HepG2 (cell line): ENCODE results near the gene SYNGR1. TPM values are rescaled to one million over a fixed set of nuclear protein-coding genes. Genes with fewer than 3 reads are reported as not detected.

Experiments used
- ATAC-seq: fragments of 200-7000 bp; cut with Tn5 transposase; 3 replicates; pipeline ENCODE4 v1.9.1; 2020; ENCODE audit warnings: mild to moderate bottlenecking, moderate library complexity
- BruUV-seq: library from RNA; stranded (reverse); fragments of 400-500 nt; replicated peaks from 2 replicates; lab custom pipeline; 2021; lab: Mats Ljungman, UMichigan
- CTCF ChIA-PET: fragments of 300-600 bp; formaldehyde crosslinking; extraction: SDS; loops from one replicate; lab custom pipeline; 2021; ENCODE audit warnings: low total read pairs, inconsistent platforms, low intra/inter-chr PET ratio; lab: Yijun Ruan, JAX
- POLR2A ChIA-PET: fragments of 350-600 bp; sonication (Branson Sonifier 250); formaldehyde crosslinking; loops from one replicate; lab custom pipeline; 2020; ENCODE audit warnings: antibody characterized with exemption, inconsistent platforms; lab: Yijun Ruan, JAX
- DNase-seq: peaks from one replicate; pipeline ENCODE4 v3.0.0-alpha.2; 2015; ENCODE audit warnings: low spot score
- FAIRE-seq: peaks from 3 replicates; lab custom pipeline; 2011; peaks lifted over from hg19 to GRCh38; lab: Jason Lieb, UNC
- H2AFZ ChIP-seq: one replicate; pipeline ENCODE4 v1.6.1; 2011; ENCODE audit warnings: low read length, inconsistent platforms
- H3K27ac ChIP-seq: fragments of 300-600 bp; 3 replicates; pipeline ENCODE4 v1.8.0; 2011; ENCODE audit warnings: mixed run types, mild to moderate bottlenecking, mixed read lengths, low read length, inconsistent platforms; ENCODE audit not compliant: insufficient read depth; ENCODE audit errors: extremely low read length
- H3K27me3 ChIP-seq, 2 experiments: fragments of 200-600 bp in 1 of 2; 2 replicates in 1 of 2; 3 replicates in 1 of 2; pipeline versions ENCODE4 v1.6.0 to v1.8.0; 2011; ENCODE audit warnings: low read length in 2 of 2, mild to moderate bottlenecking in 2 of 2, moderate library complexity in 2 of 2, inconsistent platforms in 1 of 2; ENCODE audit not compliant: insufficient read depth in 2 of 2, control insufficient read depth in 1 of 2
- H3K36me3 ChIP-seq, 2 experiments: fragments of 200-600 bp in 1 of 2; replicated peaks in 1 of 2; 2 replicates in 1 of 2; 3 replicates in 1 of 2; pipeline versions ENCODE4 v1.5.1 to v1.8.0; 2011; ENCODE audit warnings: low read length in 2 of 2, inconsistent platforms in 1 of 2; ENCODE audit not compliant: insufficient read depth in 2 of 2, control insufficient read depth in 1 of 2
- H3K4me1 ChIP-seq: 2 replicates; pipeline ENCODE4 v1.5.1; 2012; ENCODE audit warnings: low read length, inconsistent platforms; ENCODE audit not compliant: insufficient read depth
- H3K4me2 ChIP-seq: 2 replicates; pipeline ENCODE4 v1.6.0; 2011; ENCODE audit warnings: low read depth, low read length, inconsistent platforms
- H3K4me3 ChIP-seq, 3 experiments: fragments of 200-600 bp in 1 of 3; sonication (generic), shearing (Covaris generic) in 1 of 3; replicated peaks in 1 of 3; 2 replicates each; pipeline ENCODE4 v1.5.1; 2011 to 2016; ENCODE audit warnings: low read length in 3 of 3, inconsistent platforms in 2 of 3, low read depth in 2 of 3, mild to moderate bottlenecking in 2 of 3, control low read depth in 1 of 3, mixed read lengths in 1 of 3; ENCODE audit not compliant: insufficient read depth in 1 of 3
- H3K79me2 ChIP-seq: one replicate; pipeline ENCODE4 v1.6.1; 2011; ENCODE audit warnings: low read length, inconsistent platforms; ENCODE audit not compliant: insufficient read depth
- H3K9ac ChIP-seq: 2 replicates; pipeline ENCODE4 v1.6.0; 2011; ENCODE audit warnings: mild to moderate bottlenecking, low read depth, low read length, inconsistent platforms; ENCODE audit not compliant: insufficient read depth
- H3K9me3 ChIP-seq: 2 replicates; pipeline ENCODE4 v1.5.1; 2012; ENCODE audit warnings: mild to moderate bottlenecking, low read length
- H4K20me1 ChIP-seq: 2 replicates; pipeline ENCODE4 v1.6.0; 2011; ENCODE audit warnings: inconsistent platforms, mild to moderate bottlenecking, low read length, moderate library complexity; ENCODE audit not compliant: insufficient read depth
- ARHGAP35 ChIP-seq: sonication (generic); formaldehyde crosslinking; IDR thresholded peaks from 2 replicates; pipeline ENCODE4 v1.9.0; 2022; ENCODE audit warnings: mild to moderate bottlenecking, inconsistent platforms, moderate library complexity, missing genetic modification reagents, borderline replicate concordance
- CHD4 ChIP-seq: fragments of 200-600 bp; sonication (generic); IDR thresholded peaks from 2 replicates; pipeline ENCODE4 v1.7.0; 2017; ENCODE audit warnings: mild to moderate bottlenecking, low read length, borderline replicate concordance
- KMT2B ChIP-seq: IDR thresholded peaks from 2 replicates; pipeline ENCODE4 v1.6.1; 2016; ENCODE audit warnings: missing genetic modification reagents, missing compliant biosample characterization
- PHB2 ChIP-seq: fragments of 450-650 bp; IDR thresholded peaks from 2 replicates; pipeline ENCODE4 v1.6.1; 2018; ENCODE audit not compliant: partially characterized antibody
- RAD51 ChIP-seq: fragments of 450-650 bp; IDR thresholded peaks from 2 replicates; pipeline ENCODE4 v1.6.1; 2016; ENCODE audit warnings: borderline replicate concordance
- RBM22 ChIP-seq: fragments of 200-400 bp; formaldehyde crosslinking; optimal IDR thresholded peaks from 2 replicates; pipeline ENCODE3; 2017; ENCODE audit warnings: mild to moderate bottlenecking, low read length, moderate library complexity
- SATB2 ChIP-seq: sonication (generic); formaldehyde crosslinking; IDR thresholded peaks from 2 replicates; pipeline ENCODE4 v1.5.0; 2020; ENCODE audit warnings: missing genetic modification reagents
- SNAPC5 ChIP-seq: sonication (generic); formaldehyde crosslinking; IDR thresholded peaks from 2 replicates; pipeline ENCODE4 v1.8.1; 2023; ENCODE audit warnings: mild to moderate bottlenecking, missing genetic modification reagents, borderline replicate concordance
- STAT5B ChIP-seq: sonication (generic); formaldehyde crosslinking; IDR thresholded peaks from 2 replicates; pipeline ENCODE4 v1.4.0; 2020; ENCODE audit warnings: missing genetic modification reagents
- ZNF432 ChIP-seq: sonication (generic); formaldehyde crosslinking; IDR thresholded peaks from 2 replicates; pipeline ENCODE4 v1.5.0; 2020; ENCODE audit warnings: missing genetic modification reagents, mild to moderate bottlenecking, borderline replicate concordance
- ZNF512B ChIP-seq: sonication (generic); formaldehyde crosslinking; IDR thresholded peaks from 2 replicates; pipeline ENCODE4 v1.5.1; 2020; ENCODE audit warnings: missing genetic modification reagents, mild to moderate bottlenecking, borderline replicate concordance
- WGBS: methylation state at CpG from one replicate; pipeline ENCODE4 v1.1.6; 2017; ENCODE audit warnings: low lambda C conversion rate; 5-methylcytosine and 5-hydroxymethylcytosine counted together
- in situ Hi-C: cut with HindIII; loops from 2 replicates; pipeline ENCODE4 v1.10.0; 2017; ENCODE audit warnings: low pct_unique_long_range_greater_than_20kb; ENCODE audit not compliant: extremely low pct_ligation_motif_present
- intact Hi-C: fragments of 100-400 bp; cut with micrococcal nuclease; formaldehyde crosslinking; loops from one replicate; pipeline ENCODE4 v1.10.0; 2022; ENCODE audit not compliant: unreplicated experiment
- polyA plus RNA-seq, 8 experiments: library from polyadenylated mRNA; depleted of rRNA in 3 of 8; stranded (reverse) in 7 of 8; unstranded in 1 of 8; fragments of >200 nt; fragmentation: Illumina TruSeq in 4 of 8; extraction: Trizol in 4 of 8; gene quantifications; 2 replicates each; pipeline versions ENCODE4 v1.2.1 to v1.2.3, GENCODE V29; 2011 to 2016; ENCODE audit warnings: low read depth in 4 of 8, missing spikeins in 1 of 8, mixed read lengths in 1 of 8; ENCODE audit not compliant: insufficient read depth in 1 of 8
- total RNA-seq, 5 experiments: library from RNA; depleted of rRNA; stranded (reverse); fragments of >200 nt; fragmentation: Illumina TruSeq; extraction: Trizol; gene quantifications; 2 replicates each; pipeline ENCODE4 v1.2.3, GENCODE V29; 2016; ENCODE audit warnings: low read depth in 1 of 5
- TF ChIP-seq, protein P1 (sequence below): sonication (generic); formaldehyde crosslinking; IDR thresholded peaks from one replicate; pipeline ENCODE4 v1.5.1; 2020; ENCODE audit warnings: mild to moderate bottlenecking, missing genetic modification reagents; ENCODE audit errors: not compliant biosample characterization
- TF ChIP-seq, protein P2 (sequence below): sonication (generic); formaldehyde crosslinking; conservative IDR thresholded peaks from 2 replicates; pipeline ENCODE4 v1.5.0; 2020; ENCODE audit warnings: missing genetic modification reagents

SYNGR1 gene
- total and polyA plus RNA-seq, 2 of the 13 experiments (the other 11 are each of a cell fraction or from before 2014, with no cell fraction given), result 0.27 to 2.7 TPM

GRCh38 chr22:39396797-39397195, 47.0 kb downstream of the SYNGR1 start:
- POLR2A ChIA-PET, result no interaction called here
- ATAC-seq (no peak), DNase-seq (no peak), FAIRE-seq (no peak)
- in situ Hi-C loops (no loop called here), intact Hi-C loops (no loop called here)
- no peaks in the 10 kb centered on the region; a peak in 1 of 5 replicates for H3K27me3 ChIP-seq
- peaks cover 16% of the 10 kb centered on the region for H3K4me1 ChIP-seq
- no peak overlapping the region for H2AFZ ChIP-seq
- WGBS, result 94% methylated on average over 3 of the region's 3 CpGs
- H4K20me1 ChIP-seq, result no peaks in the 10 kb centered on the region
- no peak overlapping the region for H3K9ac ChIP-seq
- H3K4me2 ChIP-seq, result no peak overlapping the region
- H3K79me2 ChIP-seq, result peaks cover 14% of the 10 kb centered on the region
- CTCF ChIA-PET, result no interaction called here
- no peaks in the 10 kb centered on the region for H3K9me3 ChIP-seq
- H3K36me3 ChIP-seq, result no peaks in the 10 kb centered on the region
- H3K27ac ChIP-seq, result no peak overlapping the region
- no TSS peak for BruUV-seq
- no peak overlapping the region for H3K4me3 ChIP-seq
- no peak for TF ChIP-seq ZNF512B (CRISPR knock-in tag)
- no peak for TF ChIP-seq ZNF432 (CRISPR knock-in tag)
- no peak for TF ChIP-seq SNAPC5 (CRISPR knock-in tag)
- TF ChIP-seq RBM22, result no peak
- no peak for TF ChIP-seq SATB2
- TF ChIP-seq, protein P1, sequence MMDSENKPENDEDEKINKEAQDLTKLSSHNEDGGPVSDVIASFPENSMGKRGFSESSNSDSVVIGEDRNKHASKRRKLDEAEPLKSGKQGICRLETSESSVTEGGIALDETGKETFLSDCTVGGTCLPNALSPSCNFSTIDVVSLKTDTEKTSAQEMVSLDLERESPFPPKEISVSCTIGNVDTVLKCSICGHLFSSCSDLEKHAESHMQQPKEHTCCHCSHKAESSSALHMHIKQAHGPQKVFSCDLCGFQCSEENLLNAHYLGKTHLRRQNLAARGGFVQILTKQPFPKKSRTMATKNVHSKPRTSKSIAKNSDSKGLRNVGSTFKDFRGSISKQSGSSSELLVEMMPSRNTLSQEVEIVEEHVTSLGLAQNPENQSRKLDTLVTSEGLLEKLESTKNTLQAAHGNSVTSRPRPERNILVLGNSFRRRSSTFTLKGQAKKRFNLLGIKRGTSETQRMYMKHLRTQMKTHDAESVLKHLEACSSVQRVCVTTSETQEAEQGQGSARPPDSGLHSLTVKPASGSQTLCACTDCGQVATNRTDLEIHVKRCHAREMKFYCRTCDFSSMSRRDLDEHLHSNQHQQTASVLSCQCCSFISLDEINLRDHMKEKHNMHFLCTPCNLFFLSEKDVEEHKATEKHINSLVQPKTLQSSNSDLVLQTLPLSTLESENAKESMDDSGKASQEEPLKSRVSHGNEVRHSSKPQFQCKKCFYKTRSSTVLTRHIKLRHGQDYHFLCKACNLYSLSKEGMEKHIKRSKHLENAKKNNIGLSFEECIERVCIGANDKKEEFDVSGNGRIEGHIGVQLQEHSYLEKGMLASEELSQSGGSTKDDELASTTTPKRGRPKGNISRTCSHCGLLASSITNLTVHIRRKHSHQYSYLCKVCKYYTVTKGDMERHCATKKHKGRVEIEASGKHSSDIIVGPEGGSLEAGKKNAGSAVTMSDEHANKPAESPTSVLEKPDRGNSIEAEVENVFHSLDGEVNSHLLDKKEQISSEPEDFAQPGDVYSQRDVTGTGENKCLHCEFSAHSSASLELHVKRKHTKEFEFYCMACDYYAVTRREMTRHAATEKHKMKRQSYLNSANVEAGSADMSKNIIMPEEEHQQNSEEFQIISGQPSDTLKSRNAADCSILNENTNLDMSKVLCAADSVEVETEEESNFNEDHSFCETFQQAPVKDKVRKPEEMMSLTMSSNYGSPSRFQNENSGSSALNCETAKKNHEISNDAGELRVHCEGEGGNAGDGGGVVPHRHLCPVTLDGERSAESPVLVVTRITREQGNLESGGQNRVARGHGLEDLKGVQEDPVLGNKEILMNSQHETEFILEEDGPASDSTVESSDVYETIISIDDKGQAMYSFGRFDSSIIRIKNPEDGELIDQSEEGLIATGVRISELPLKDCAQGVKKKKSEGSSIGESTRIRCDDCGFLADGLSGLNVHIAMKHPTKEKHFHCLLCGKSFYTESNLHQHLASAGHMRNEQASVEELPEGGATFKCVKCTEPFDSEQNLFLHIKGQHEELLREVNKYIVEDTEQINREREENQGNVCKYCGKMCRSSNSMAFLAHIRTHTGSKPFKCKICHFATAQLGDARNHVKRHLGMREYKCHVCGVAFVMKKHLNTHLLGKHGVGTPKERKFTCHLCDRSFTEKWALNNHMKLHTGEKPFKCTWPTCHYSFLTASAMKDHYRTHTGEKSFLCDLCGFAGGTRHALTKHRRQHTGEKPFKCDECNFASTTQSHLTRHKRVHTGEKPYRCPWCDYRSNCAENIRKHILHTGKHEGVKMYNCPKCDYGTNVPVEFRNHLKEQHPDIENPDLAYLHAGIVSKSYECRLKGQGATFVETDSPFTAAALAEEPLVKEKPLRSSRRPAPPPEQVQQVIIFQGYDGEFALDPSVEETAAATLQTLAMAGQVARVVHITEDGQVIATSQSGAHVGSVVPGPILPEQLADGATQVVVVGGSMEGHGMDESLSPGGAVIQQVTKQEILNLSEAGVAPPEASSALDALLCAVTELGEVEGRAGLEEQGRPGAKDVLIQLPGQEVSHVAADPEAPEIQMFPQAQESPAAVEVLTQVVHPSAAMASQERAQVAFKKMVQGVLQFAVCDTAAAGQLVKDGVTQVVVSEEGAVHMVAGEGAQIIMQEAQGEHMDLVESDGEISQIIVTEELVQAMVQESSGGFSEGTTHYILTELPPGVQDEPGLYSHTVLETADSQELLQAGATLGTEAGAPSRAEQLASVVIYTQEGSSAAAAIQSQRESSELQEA (CRISPR knock-in tag), result no peak
- TF ChIP-seq RAD51, result no peak
- no peak for TF ChIP-seq CHD4
- no peak for TF ChIP-seq STAT5B
- no peak for TF ChIP-seq KMT2B (CRISPR knock-in tag)
- TF ChIP-seq, protein P2, sequence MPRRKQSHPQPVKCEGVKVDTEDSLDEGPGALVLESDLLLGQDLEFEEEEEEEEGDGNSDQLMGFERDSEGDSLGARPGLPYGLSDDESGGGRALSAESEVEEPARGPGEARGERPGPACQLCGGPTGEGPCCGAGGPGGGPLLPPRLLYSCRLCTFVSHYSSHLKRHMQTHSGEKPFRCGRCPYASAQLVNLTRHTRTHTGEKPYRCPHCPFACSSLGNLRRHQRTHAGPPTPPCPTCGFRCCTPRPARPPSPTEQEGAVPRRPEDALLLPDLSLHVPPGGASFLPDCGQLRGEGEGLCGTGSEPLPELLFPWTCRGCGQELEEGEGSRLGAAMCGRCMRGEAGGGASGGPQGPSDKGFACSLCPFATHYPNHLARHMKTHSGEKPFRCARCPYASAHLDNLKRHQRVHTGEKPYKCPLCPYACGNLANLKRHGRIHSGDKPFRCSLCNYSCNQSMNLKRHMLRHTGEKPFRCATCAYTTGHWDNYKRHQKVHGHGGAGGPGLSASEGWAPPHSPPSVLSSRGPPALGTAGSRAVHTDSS (CRISPR knock-in tag), result no peak
- TF ChIP-seq ARHGAP35 (CRISPR knock-in tag), result no peak
- no peak for TF ChIP-seq PHB2
